HG03097 (cell line): ENCODE measurements around the gene MIDN.

Source experiments
- ATAC-seq: cut with Tn5 transposase; IDR thresholded peaks from one replicate; pipeline ENCODE4 v1.9.1; 2021; ENCODE audit not compliant: unreplicated experiment, low FRiP score

Gene MIDN

DNA sequence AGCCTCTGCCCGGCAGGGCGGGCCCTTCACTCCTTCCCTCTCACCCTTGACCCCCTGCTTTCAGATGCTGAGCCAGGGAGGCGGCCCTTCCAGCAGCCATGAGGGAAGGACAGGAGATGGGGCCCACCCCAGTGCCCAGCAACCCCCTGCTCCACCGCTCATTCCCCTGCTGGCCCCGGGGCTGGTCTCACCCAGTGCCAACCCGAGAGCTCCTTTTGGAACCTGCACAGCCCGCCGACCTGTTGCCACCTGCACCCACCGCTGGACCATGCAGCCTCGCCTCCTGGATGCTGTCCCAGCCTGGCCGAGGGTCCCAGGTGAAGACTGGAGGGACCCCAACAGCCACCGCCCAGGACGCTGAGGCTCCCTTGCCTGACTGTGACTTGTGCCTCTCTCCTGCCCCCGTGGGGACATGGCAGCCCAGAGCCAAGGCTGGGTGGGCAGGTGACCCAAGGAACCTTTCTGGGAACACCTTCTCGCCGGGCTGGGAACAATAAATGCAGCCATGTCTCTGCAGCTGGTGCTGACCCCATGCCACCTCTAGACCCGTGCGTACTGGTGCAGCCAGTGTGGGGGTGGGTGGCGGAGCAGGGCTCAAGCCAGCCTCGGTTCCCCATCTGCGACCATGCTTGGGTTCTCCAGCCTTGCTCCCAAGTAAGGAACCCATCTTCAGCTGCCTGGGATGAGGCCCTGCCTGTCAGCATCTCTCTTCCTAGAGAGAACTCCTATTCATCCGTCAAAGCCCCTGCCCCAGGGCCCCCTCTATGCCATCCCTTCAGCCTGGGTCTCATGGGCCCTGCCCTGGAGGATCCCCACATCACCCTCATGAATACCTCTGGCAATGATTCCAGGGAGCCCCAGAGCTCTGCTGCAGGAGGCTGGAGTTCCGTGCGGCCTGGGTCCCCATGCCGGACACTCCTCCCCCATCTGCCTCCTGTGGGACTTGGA lies 30.6 kb downstream of the MIDN start:
- ATAC-seq: no peak

DNA sequence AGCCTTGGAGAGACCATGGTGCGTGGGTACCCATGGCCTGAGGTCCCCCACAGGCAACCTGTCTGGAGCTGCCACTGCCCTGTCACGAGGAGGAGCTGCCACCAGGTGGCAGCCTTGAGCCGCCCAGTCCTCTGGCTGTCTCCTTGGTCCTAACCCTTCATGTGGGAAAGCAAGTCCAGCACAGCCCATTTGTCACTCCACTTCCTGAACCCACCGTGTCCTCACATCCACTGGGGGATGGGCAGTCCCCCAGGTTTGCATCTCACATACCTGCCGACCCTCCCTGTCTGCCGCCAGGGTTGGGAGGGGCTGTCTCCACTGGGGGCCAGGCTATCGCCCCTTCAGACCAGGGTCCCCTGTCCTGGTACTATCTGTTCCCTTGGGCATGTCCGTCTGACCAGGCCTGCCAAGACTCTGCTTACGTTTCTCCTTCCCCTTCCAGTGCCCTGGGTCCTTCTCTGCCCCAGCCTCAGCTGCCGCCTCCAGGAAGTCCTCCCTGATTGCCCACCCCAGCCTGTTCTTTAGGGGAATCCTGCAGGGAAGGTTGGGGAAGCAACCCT lies 31.5 kb downstream of the MIDN start:
- no peak for ATAC-seq

DNA sequence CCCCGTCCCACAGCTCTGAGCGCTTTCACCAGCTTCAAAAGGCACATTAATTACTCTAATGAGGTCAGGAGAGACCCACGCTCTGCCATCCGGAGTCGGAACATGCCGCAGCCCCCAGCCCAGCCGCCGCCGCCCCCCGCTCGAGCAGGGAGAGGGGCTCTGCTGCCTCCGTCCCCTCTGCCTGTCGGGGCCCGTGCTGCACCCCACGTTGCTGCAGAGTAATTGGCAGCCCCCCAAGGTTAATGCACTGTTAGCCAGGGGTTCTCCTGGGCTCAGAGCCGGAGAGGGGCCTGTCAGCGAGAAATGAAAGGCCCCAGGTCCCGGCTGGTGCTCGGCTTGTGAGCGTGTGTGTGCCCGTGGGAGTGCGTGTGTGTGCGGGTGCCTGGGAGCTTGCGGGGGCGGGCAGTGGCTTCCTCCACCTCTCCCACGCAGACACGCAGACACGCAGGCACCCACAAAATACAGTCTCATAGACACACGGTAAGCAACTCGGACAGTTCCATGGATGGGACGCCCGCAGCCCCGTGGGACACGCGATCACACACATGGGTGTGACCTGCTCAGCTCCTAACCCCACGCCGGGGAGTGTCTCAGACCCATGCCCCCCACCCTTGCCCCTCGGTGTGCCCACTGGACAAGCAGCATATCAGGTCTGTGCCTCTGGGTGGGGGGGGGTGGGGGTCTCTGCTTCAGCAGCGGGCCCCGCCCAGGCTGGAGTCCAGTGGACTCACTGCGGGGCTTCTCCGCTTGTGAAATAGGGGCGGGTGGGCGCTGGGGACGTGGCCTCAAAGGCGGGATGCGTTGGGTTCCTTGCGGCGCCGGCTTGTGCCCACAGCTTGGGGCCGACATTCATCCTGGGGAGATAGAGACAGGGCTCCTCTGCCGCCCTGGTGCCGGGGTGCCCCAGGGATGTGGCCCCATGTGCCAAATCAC lies 32.5 kb downstream of the MIDN start:
- ATAC-seq: no peak

DNA sequence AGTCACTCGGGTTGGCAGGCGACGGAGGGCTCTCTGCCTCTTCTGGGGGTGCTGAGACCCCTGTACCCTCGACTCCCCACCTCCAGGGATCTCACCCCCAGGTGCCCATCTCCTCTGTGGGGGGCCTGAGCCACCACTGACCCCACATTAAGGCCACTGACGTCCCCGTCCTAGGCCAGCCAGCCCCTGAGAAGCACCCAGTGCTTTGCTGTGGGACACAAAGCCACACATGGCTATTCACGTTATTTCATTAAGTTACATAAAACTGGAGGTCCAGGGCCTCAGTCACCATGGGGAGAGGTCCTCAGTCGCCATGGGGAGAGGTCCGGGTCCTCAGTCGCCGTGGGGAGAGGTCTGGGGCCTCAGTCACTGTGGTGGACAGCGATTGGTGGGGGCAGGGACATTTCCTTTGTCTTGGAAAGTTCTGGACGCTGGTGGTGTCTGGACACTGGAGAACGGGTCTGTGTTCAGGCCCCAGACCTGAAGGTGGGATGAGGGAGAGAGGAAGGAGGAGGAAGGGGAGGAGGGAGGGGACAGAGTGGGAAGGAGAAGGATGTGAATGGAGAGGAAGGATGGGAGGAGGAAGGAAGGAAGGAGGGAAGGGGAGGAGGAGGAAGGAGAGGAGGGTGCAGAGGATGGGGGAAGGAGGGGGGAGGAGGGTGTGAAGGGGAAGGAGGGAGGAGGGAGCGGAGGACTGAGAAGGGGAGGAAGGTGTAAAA lies 33.3 kb downstream of the MIDN start:
- no peak for ATAC-seq

DNA sequence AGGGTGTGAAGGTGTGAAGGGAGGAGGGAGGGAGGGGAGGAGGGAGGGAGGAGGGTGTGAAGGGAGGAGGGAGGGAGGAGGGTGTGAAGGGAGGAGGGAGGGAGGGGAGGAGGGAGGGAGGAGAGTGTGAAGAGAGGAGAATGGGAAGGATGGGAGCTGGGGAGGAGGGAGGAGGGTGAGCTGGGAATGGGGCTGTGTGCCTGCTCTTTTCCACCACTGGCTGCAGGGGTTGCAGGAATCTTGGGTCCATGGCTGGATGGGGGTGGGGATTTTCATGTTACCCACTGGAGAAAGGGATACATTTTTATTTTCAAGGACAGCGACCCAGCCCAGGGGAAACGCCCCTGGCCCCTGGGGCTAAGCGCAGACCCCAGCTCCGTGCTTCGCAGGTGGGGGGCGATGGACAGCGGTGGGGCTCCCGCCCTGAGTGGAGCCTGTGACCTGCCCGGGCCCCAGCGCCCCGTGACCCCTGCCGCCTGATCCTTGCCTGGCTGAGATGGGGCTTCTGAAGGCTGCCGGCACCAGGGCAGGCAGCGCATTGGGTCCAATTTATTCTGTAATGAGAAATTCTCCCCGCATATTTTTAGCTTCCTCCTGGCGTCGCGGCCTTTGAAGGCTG lies 34.3 kb downstream of the MIDN start:
- no peak for ATAC-seq

DNA sequence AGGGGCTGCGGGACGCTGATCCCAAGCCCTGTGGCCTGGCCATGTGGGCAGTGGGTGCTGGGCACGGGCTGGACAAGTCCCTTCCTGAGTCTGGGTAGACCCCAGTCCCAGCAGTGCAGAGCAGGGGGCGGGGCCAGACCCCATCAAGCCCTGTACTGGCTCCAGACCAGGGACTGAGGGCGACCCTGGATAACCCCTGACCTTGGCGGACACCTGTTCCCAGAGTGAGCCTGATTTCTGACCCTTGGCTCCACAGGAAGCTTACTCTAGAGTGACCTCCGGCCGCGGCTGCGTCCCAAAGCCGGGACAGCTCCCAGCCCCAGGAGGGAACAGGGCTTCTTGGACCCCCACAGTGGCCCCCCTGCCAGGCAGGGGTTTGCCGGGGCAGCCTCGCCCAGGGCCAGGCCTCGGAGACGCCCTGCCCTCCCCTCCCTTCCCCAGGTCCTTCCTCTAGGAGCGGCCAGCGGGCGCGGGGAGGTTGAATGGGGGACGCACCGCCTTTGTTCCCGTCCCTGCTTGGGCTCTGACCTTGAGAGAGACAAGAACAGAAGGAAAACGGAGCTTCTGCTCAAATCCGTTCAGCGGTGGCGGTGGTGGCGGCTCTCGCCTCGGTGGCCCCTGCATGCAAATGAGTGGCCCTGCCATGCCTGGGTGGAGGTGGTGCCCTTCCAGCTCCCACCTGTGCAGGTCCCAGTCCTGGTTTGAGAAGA lies 35.0 kb downstream of the MIDN start:
- ATAC-seq: no peak

DNA sequence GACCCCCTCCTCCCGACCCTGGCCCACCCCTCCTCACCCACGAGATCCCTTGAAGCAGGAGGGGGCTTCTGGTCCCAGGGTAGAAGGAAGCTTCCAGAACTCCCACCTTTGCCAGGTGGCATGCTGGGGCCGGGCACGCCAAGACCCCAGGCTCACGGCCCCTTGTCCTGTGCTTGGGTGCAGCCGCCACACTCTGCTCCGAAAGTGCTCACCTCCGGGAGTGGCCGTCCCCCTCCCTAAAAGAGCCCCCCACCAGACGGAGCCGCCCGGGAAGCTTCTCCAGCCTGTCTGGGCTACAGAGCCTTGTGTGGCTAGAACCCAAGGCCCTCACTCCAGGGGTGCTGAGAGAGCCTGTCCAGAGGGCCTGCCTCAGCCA lies 35.5 kb downstream of the MIDN start:
- ATAC-seq: no peak

DNA sequence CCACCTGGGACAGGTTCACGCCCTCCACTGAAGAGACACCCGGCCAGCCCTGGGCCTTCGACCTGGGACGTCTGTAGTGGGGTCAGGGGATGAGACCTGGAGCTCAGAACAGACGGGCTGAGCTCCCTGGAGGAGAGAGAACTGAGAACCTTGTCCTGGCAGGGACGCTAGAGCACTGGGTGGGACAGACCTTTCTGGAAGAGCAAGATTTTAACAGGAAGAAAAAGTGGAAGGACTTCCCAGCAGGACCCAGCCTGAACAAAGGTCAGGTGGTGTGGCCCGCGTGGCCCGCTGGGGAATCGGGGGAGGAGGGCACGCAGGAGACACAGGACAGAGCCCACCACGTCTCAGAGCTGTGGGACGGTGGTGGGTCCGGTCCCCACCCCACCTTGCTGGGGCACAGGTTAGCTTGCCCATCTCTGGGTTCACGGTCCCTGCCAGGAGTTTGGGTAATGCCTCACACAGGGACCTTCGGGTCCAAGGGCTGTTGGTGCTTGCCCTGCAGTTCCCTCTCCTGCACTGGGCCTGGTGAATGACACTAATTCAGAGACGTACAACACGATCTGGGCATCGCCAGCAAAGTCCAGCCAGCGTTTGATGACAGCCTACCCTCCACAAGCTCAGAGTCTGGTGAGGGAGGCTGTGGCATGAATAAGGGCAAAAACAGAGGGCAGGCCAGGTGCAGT lies 36.1 kb downstream of the MIDN start:
- ATAC-seq: no peak

DNA sequence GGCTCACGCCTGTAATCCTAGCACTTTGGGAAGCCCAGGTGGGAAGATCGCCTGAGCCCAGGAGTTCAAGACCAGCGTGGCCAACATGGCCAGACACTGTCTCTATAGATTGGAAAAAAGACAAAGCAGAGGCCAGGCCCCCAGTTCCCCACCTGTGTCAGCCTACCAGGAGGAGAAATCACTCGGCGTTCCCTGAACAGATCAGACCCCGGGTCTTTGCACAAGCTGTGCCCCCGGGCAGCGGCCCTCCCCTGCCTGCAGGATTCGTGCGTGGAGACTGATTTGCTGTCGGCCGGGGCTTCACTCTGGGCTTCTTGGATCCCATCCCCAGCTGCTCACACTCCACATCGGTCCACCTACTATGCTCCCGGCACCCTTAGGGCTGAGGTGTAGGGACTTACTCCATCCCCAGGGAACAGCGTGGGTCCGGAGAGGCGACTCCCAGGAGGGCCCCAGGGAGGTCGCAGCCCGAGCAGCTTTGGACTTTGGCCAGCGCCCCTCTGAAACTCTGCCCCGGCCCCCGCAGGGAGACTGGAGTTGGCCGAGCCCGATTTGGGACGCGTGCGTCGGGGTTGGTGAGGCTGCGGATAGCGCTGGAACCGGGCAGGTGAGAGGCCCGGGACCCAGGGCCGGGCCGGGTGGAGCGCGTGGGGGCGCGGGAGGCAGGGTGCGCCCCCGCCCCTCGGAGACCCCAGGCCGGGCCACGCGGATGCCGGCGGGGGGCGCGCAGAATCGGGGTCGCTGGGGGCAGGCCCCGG lies 36.8 kb downstream of the MIDN start:
- no peak for ATAC-seq

DNA sequence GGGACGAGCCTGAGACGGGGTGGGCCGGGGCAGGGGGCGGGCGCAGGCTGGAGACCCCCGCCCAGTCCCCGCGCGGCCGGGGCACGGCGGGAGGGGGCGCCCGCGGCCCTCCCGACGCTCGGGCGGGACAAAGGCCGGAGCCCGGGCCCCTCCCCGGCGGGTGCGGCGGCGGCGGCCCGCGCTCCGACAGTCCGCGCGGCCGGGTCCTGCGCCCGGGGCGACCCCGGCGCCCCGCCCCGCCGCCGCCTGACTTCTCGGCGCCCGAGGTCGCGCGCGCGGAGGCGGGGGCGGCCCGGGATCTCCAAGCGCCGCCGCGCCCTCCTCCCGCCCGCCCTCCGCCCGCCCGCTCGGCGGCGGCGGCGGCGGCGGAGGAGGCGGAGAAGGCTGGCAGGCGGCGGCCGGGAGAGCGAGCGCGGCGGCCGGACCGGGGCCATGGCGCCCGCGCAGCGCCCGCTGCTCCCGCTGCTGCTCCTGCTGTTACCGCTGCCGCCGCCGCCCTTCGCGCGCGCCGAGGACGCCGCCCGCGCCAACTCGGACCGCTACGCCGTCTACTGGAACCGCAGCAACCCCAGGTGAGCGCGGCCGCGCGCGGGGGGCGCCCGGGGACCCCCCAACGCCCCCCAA lies 37.5 kb downstream of the MIDN start, which contains the start of gene EFNA2:
Gene EFNA2, plus strand, starts transcription at position 137 of the 624 bp plus-strand sequence. Its CDS starts 296 bp downstream, at position 433.
- no peak for ATAC-seq

DNA sequence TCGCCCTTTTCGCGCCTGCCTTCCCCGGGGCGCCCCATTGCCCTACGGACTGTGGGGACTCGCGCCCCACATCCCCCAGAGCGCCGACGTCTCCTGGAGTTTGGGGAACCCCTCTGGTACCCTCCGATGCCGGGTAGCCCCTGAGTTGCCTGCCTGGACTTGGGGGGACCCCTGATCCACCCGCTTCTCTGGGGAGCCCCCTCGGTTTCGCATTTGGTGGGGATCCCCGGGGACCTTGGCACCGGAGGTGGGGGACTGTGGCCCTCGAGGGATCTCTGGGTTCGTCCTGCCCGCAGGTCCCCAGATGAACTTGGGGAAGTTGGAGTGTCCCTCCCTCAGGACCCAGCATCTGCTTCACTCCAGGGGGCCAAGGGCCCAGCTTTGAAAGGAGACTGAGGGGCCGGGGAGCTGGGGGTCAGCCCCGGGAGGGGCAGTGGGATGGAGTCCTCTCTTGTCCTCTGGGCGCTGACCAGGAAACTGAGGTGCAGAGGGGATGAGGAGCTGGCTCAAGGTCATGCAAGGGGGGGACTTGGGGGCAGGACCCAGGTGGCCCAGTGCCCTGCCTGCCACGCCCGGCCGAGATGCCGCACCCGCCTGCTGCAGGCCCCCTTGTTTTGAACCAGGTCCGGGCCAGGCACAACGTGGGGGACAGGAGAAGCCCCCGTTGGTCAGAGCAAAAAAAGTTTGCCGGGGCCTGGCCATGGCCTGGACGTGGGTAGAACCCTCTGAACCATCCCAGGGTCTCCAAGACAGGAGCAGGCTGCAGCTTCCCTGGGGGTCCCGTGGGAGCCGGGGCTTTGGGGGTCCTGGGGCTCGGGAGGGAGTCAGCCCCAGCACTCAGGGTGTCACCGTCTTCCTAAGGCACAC lies 38.3 kb downstream of the MIDN start:
- no peak for ATAC-seq

DNA sequence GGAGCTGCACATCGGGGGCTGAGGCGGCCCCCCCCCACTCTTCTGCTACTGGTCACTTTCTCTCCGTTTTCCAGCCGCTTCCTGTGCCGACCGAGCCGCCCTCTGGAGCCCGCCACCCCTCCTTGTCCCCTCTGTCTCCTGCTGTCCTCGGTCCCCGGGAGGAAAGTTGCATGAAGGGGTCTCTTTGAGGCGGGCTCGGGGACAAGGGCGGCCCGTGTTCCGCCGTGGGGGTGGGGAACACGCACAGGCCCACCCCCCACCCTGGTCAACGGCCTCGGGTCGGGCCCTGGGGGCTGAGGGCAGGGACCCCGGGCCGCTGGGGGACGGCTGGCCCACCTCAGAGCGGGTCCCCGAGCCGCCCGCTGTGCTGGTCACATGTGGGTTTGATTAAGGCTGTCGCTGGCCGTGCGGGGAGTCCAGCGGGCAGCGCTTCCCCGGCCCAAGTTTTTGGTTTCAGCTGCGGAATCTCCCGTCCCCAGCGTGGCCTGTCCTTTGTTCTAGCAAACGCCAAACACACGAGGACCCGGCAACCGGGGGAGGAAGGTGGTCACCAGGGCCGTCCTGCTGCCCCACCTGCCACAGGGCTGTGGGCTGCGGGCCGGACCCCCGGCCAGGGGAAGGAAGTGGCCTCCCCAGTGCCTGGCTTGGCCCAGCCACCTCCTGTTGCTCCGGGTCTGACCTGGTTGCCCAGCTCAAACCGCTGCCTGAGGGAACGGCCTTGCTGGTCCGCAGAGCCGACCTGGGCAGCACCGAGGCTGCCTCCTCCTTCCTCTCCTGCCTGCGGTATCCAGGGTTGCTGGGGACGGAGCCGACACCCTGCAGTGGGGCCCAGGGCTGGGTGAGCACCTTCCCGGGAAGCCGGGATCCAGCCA lies 39.2 kb downstream of the MIDN start:
- no peak for ATAC-seq

DNA sequence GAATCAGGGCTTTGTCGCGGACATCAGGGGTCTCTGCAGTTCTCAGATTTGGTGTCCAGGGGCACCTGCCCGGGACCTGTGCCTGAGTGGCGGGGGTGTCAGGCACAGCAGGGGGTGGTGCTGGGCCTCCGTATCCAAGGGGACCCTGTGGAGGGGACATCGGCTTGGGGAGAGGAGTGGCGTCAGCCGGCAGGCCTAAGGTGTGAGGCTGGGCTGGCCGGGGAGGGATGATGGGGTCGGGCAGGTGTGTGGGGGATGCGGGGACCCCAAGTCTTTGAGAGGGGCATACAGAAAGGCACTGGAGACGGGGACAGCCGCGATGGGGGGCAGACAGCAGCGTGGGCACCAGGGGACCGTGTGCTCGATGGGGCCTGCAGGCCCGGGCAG lies 39.8 kb downstream of the MIDN start:
- no peak for ATAC-seq

DNA sequence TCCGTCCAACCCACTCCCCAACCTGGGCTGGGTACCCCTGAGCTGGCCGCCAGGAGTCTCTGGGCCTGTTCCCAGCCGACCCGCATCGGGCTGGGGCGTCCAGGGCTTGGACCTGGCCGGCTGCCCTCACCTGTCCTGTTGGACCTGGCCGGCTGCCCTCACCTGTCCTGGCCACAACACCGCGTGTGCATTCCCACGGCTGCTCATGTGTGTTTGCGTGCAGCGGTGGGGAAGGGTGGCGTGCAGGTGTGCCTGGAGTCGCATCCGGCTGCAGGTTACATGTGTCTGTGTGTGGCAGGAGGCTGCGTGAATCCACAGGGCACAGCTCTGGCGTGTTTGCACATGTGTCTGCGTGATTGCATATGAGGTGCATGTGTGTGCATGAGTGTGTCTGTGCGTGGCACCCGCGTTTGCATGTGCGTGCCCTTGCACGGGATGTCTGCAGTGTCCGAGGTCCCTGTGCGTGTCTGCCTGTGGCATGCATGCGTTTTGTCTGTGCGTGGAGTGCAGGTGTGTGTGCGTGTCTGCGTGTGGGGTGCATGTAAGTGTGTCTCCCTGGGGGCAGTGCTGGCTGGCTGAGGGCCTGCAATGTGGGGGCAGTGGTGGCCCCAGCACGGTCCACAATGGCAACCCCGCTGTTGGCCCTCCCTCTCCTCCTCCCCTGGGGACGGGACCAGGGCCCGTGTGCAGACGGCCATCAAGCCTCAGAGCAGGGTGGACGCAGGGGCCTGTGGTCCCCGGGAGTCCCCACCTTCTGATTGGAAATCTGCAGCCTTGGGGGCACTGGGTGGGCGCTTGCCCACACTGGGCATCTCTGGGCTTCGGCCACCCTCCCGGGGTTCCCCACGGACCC lies 40.7 kb downstream of the MIDN start:
- no peak for ATAC-seq

DNA sequence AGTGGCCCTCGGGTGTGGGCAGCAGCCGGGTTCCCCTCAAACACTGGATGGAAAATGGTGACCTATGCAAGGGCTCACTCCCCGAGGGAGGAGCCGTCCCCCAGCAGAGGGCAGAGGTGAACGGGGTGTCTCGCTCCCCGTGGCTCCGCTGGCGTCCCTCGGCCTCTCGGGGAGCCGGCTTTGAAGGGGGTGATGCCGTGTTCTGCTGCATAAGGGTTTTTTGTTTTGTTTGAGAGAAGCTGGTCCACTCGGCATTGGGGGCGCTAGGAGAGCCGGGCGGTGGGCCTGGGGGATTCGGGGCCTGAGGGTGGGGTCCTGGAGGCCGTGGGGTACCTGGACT lies 41.3 kb downstream of the MIDN start:
- ATAC-seq: no peak
